BLaER1 treated with 17β-estradiol and CSF1 and Interleukin-3, amounts not matched to agents 10 nM and 100 nM (cell line): Measurements from ENCODE around the gene PAX6.

Source experiments
- H3K27ac ChIP-seq, 11 experiments: shearing (Covaris generic); formaldehyde crosslinking; 2 replicates each; pipeline ENCODE4 v1.8.1; 2022
- H3K27me3 ChIP-seq, 11 experiments: shearing (Covaris generic); formaldehyde crosslinking; 2 replicates each; pipeline ENCODE4 v1.8.1; 2022
- H3K36me3 ChIP-seq, 11 experiments: shearing (Covaris generic); formaldehyde crosslinking; 2 replicates each; pipeline ENCODE4 v1.8.1; 2022
- H3K4me1 ChIP-seq, 10 experiments: shearing (Covaris generic); formaldehyde crosslinking; 2 replicates each; pipeline ENCODE4 v1.8.1; 2022
- H3K4me2 ChIP-seq, 11 experiments: shearing (Covaris generic); formaldehyde crosslinking; 2 replicates each; pipeline ENCODE4 v1.8.1; 2022
- H3K4me3 ChIP-seq, 10 experiments: shearing (Covaris generic); formaldehyde crosslinking; 2 replicates each; pipeline ENCODE4 v1.8.1; 2022
- H3K9ac ChIP-seq, 11 experiments: shearing (Covaris generic); formaldehyde crosslinking; 2 replicates each; pipeline ENCODE4 v1.8.1; 2022
- H3K9me3 ChIP-seq, 11 experiments: shearing (Covaris generic); formaldehyde crosslinking; replicated peaks in 1 of 11; 2 replicates each; pipeline ENCODE4 v1.8.1; 2022
- H4K20me1 ChIP-seq, 11 experiments: shearing (Covaris generic); formaldehyde crosslinking; 2 replicates each; pipeline ENCODE4 v1.8.1; 2022
- Cebpa-rat ChIP-seq, 11 experiments: shearing (Covaris generic); IDR thresholded peaks; 2 replicates each; pipeline ENCODE4 v1.8.1; 2022

Gene PAX6

DNA sequence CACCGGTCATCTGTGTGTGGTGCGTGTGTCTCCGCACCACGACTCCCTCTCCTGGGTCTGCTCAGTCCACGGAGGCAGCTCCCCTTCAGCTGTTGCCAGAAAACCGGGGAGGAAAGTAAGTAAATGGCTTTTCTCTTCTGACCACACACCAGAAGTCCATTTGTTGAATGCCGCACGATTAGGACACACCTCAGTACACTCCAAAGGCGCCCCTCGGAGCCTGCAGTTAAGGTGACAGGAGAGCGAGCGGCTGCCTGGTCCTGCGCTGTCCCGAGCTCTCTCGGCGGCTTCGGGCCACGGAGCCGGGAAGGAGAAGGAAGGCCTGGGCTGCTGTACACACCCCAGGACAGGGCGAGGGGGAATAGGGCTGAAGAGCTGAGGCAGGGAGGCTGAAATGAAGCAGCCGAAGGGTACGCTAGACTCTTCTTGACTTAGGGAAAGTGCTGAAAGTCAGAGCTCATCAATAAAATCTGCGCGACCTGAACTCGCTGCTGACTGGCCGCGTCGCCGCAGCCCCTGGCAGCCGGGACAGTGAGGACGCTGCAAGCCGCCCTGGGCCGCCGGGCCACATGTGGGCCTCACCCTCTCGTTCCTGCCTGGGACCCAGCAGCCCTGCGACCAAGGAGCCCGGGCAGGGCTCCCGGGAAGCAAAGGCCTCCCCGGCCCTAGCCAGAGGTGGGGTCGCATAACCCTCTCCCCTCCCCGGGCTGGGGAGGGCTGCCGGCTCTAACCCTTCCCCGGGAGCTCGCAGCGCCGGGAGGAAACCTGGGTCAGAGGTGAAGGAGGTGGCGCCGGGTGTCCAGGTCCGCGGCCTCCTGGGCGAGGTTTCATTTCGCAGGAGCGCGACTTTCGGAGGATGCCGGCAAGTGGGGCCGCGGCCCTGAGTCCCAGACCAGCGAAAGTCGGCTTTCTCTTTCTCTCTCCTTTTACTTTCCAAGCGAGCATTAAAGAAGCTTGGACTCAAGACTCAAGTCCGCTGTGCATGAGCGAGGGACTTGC is 1.6 kb upstream of the PAX6 start:
- Histone ChIP-seq H3K27ac (no peak overlapping the region), H3K9ac (no peak overlapping the region), H3K36me3 (no peaks in the 10 kb centered on the region), H3K4me2 (peak overlapping the region; percentile 42 to 96 (median 70); a peak in 20 of 22 replicates), H3K4me3 (peak overlapping the region; percentile 32 to 60 (median 46); a peak in 17 of 20 replicates), H4K20me1 (peaks cover 0 to 74% (median 40%) of the 10 kb centered on the region in 11 experiments; a peak in 16 of 22 replicates), H3K27me3 (peaks cover 100% of the 10 kb centered on the region in 11 experiments), H3K9me3 (peaks cover 43 to 72% (median 54%) of the 10 kb centered on the region in 11 experiments), H3K4me1 (peaks cover 0 to 27% (median 19%) of the 10 kb centered on the region in 10 experiments; a peak in 14 of 20 replicates)
- TF ChIP-seq Cebpa-rat (IDR thresholded peaks at IDR 0.05), result no peak

DNA sequence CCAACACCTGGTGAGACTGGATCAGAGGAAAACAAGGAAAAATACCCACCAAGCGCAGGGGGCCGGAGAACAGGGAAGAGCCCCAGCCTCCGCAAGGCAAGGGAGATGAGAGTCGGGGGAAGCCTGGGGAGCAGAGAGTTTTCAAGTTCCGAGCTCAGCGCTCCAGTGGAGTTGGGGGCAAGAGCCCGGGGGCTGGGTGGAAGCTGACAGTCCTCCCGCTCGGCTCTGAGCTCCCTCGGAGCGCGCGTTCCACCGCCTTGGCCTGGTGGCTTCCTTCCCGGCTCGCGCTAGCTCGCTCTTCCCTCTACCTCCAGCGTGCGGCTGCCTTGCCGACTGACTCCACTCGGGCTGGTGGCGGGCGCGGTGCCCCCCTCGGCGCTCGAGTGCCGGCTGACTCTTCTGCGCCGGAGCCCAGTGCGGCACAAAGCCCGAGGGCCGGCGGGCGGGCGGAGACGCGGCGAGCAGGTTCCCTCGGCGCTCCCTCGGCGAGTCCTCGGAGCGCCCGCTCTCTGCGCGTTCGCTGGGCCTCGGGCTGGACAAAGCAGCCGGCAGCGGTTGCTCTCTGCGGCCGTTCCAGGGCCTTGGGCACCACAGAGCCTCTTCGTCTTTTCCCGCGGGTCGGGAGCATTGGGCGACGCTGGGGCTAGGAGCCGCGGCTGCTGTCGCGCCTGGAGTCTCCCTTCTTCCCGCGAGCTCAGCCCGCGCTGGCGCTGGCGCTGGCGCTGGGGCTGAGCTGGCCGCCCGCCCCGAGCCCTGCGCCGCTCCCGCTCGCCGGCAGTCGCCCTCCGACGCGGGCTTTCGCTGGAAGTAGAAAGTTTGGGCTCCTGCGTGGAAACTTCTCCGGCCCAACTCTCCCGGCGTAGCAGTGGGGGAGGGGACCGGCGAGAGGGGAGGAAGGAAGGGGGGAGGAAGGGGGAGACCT is 1.0 kb downstream of the PAX6 start:
- H3K27ac ChIP-seq, result no peak overlapping the region
- no peak for TF ChIP-seq Cebpa-rat (IDR thresholded peaks at IDR 0.05)
- peak overlapping the region in 7 of 10 experiments; percentile 16 to 65 (median 50); a peak in 14 of 20 replicates for H3K4me3 ChIP-seq
- H3K9me3 ChIP-seq, result peaks cover 47 to 72% (median 57%) of the 10 kb centered on the region in 11 experiments
- H3K27me3 ChIP-seq, result peaks cover 100% of the 10 kb centered on the region in 11 experiments
- H3K4me1 ChIP-seq, result peaks cover 0 to 27% (median 19%) of the 10 kb centered on the region in 10 experiments; a peak in 14 of 20 replicates
- H3K4me2 ChIP-seq, result peak overlapping the region; percentile 40 to 87 (median 63); a peak in 20 of 22 replicates
- H4K20me1 ChIP-seq, result peaks cover 0 to 76% (median 41%) of the 10 kb centered on the region in 11 experiments; a peak in 16 of 22 replicates
- no peaks in the 10 kb centered on the region for H3K36me3 ChIP-seq
- peak overlapping the region in 1 of 11 experiments; percentile 20; a peak in 1 of 22 replicates for H3K9ac ChIP-seq

- Histone ChIP-seq H3K27me3 (peaks cover 100% of the 10 kb centered on the region in 11 experiments), H4K20me1 (peaks cover 0 to 76% (median 36%) of the 10 kb centered on the region in 11 experiments; a peak in 16 of 22 replicates), H3K36me3 (no peaks in the 10 kb centered on the region), H3K9me3 (peaks cover 53 to 72% (median 64%) of the 10 kb centered on the region in 11 experiments), H3K4me1 (peaks cover 0 to 27% (median 21%) of the 10 kb centered on the region in 10 experiments; a peak in 14 of 20 replicates), H3K4me2 (peak overlapping the region in 1 of 11 experiments; percentile 87; a peak in 1 of 22 replicates), H3K27ac (no peak overlapping the region), H3K9ac (no peak overlapping the region), H3K4me3 (0 out of 20 replicates have a peak overlapping the region, but pooled peaks of 1 of the 10 experiments have one; percentile 56)
- no peak for TF ChIP-seq Cebpa-rat (IDR thresholded peaks at IDR 0.05)
These were observed 1.6 kb downstream of the PAX6 start for GRCh38 chr11:31809541-31809856.

- H3K27ac ChIP-seq, result no peak overlapping the region
- H3K9ac ChIP-seq, result no peak overlapping the region
- peaks cover 0 to 75% (median 33%) of the 10 kb centered on the region in 11 experiments; a peak in 16 of 22 replicates for H4K20me1 ChIP-seq
- H3K27me3 ChIP-seq, result peaks cover 100% of the 10 kb centered on the region in 11 experiments
- H3K4me2 ChIP-seq, result no peak overlapping the region
- no peak overlapping the region for H3K4me3 ChIP-seq
- TF ChIP-seq Cebpa-rat (IDR thresholded peaks at IDR 0.05), result no peak
- H3K9me3 ChIP-seq, result peaks cover 59 to 73% (median 69%) of the 10 kb centered on the region in 11 experiments
- no peaks in the 10 kb centered on the region for H3K36me3 ChIP-seq
- peaks cover 0 to 29% (median 21%) of the 10 kb centered on the region in 10 experiments; a peak in 14 of 20 replicates for H3K4me1 ChIP-seq
These were observed 2.2 kb downstream of the PAX6 start for GRCh38 chr11:31808721-31809540.

- H3K9ac ChIP-seq, result no peak overlapping the region
- H3K27me3 ChIP-seq, result peaks cover 100% of the 10 kb centered on the region in 11 experiments
- no peak for TF ChIP-seq Cebpa-rat (IDR thresholded peaks at IDR 0.05)
- H3K4me2 ChIP-seq, result no peak overlapping the region
- H3K36me3 ChIP-seq, result no peaks in the 10 kb centered on the region
- no peak overlapping the region for H3K27ac ChIP-seq
- H3K9me3 ChIP-seq, result peaks cover 68 to 82% (median 78%) of the 10 kb centered on the region in 11 experiments
- H4K20me1 ChIP-seq, result peaks cover 0 to 77% (median 33%) of the 10 kb centered on the region in 11 experiments; a peak in 16 of 22 replicates
- H3K4me1 ChIP-seq, result peaks cover 0 to 25% (median 18%) of the 10 kb centered on the region in 10 experiments; a peak in 14 of 20 replicates
- H3K4me3 ChIP-seq, result no peak overlapping the region
These were observed 3.1 kb downstream of the PAX6 start for GRCh38 chr11:31807799-31808667.

DNA sequence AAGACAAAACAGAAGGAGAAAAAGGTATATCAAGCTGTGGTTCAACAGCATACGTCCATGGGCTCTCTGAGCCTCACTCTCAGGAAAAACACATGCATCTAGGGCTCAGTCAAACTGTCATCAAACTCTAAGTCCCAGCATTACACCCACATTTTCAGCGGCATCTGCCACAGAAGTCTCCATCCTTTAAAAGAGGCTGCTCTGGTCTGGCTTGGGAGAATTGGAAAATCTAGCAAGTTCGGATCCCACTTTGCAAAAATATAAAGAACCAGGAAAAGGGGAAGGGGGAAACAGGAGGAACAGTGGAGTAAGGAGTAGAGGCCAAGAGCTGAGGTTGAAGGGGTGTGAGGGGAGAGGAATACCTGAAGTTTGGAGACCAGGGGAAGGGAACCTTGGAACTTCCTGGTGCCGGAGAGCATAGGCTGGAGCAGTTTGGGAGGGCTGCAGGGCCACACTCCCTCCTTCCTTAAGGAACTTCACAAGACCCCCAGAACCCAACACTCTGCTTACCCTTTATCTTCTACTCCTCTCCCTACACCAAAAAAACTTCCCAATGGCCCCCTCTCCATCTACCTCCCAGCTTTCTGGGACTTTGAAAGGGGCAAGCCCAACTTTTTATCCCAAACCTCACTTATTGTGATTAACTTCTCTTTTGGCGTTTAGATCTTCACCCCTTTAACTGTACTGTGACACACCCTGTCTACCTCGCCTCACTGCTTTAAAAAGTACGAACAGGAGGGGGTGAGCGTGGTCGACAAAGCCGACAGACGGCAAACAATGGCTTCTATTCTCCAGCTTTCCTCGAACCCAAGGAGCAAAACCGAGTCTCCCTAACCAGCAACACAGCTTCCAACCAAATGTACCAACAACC is 4.0 kb downstream of the PAX6 start:
- no peak for TF ChIP-seq Cebpa-rat (IDR thresholded peaks at IDR 0.05)
- peaks cover 0 to 17% (median 10%) of the 10 kb centered on the region in 10 experiments; a peak in 12 of 20 replicates for H3K4me1 ChIP-seq

More for the DNA sequence above, 4.0 kb downstream of the PAX6 start:
- H4K20me1 ChIP-seq, result peaks cover 0 to 70% (median 24%) of the 10 kb centered on the region in 11 experiments; a peak in 15 of 22 replicates
- no peak overlapping the region for H3K27ac ChIP-seq
- H3K9ac ChIP-seq, result no peak overlapping the region
- H3K9me3 ChIP-seq, result peaks cover 73 to 88% (median 82%) of the 10 kb centered on the region in 11 experiments
- peaks cover 99 to 100% (median 100%) of the 10 kb centered on the region in 11 experiments for H3K27me3 ChIP-seq
- H3K36me3 ChIP-seq, result no peaks in the 10 kb centered on the region
- no peak overlapping the region for H3K4me3 ChIP-seq
- H3K4me2 ChIP-seq, result no peak overlapping the region
